MM.1S (cell line): ENCODE measurements around the gene ALDOB.

Experiments used
- CTCF ChIP-seq: fragments of 300-600 bp; sonication (generic); IDR thresholded peaks from 2 replicates; pipeline ENCODE4 v1.5.1; 2016; ENCODE audit warnings: antibody characterized with exemption, low read length, mixed read lengths
- EZH2 ChIP-seq: fragments of 300-600 bp; sonication (generic); optimal IDR thresholded peaks from 2 replicates; pipeline ENCODE3; 2017; ENCODE audit warnings: low read depth, mild to moderate bottlenecking, antibody characterized with exemption, low read length, mixed read lengths
- EZH2phosphoT487 ChIP-seq: fragments of 300-600 bp; sonication (generic); IDR thresholded peaks from 2 replicates; pipeline ENCODE4 v1.6.1; 2018; ENCODE audit warnings: antibody characterized with exemption, low read length

GRCh38 chr9:101408374-101409078, 27.0 kb downstream of the ALDOB start:
- TF ChIP-seq CTCF (no peak), EZH2 (no peak), EZH2phosphoT487 (no peak)
